GM21786 (cell line): ENCODE results near the gene AARS1.
"Not testable (repeated sequence)": the region's sequence is repeated elsewhere in the genome, so short reads cannot be mapped to it uniquely, and the experiment has no call there.

Source experiments
- ATAC-seq: cut with Tn5 transposase; IDR thresholded peaks from one replicate; pipeline ENCODE4 v1.9.1; 2021; ENCODE audit not compliant: unreplicated experiment

The AARS1 gene

GRCh38 chr16:70226024-70226423 is 63.3 kb downstream of the AARS1 start:
- not testable (repeated sequence) for ATAC-seq

- not testable (repeated sequence) for ATAC-seq
Observed at GRCh38 chr16:70225430-70225829, 63.9 kb downstream of the AARS1 start.

- not testable (repeated sequence) for ATAC-seq
Observed at GRCh38 chr16:70224645-70225044, 64.7 kb downstream of the AARS1 start.

GRCh38 chr16:70223971-70224513 is 65.3 kb downstream of the AARS1 start:
- not testable (repeated sequence) for ATAC-seq

- ATAC-seq, result not testable (repeated sequence)
Observed at GRCh38 chr16:70223216-70223615, 66.1 kb downstream of the AARS1 start.

GRCh38 chr16:70222574-70222973 is 66.7 kb downstream of the AARS1 start:
- not testable (repeated sequence) for ATAC-seq

GRCh38 chr16:70218586-70218985 is 70.7 kb downstream of the AARS1 start:
- ATAC-seq, result not testable (repeated sequence)

- not testable (repeated sequence) for ATAC-seq
Observed at GRCh38 chr16:70206382-70206781, 82.9 kb downstream of the AARS1 start.

- ATAC-seq, result not testable (repeated sequence)
Observed at GRCh38 chr16:70204668-70205405, 84.5 kb downstream of the AARS1 start.

- ATAC-seq, result not testable (repeated sequence)
Observed at GRCh38 chr16:70204010-70204409, 85.3 kb downstream of the AARS1 start.

GRCh38 chr16:70203508-70203907 is 85.8 kb downstream of the AARS1 start:
- ATAC-seq, result not testable (repeated sequence)
